WTC11 (cell line): ENCODE data around the gene PHF12.

ENCODE experiments used
- CREB1 ChIP-seq: sonication (generic); formaldehyde crosslinking; IDR thresholded peaks from 2 replicates; pipeline ENCODE4 v1.8.0; 2023; ENCODE audit warnings: mild to moderate bottlenecking, missing genetic modification reagents
- JUN ChIP-seq: sonication (generic); formaldehyde crosslinking; IDR thresholded peaks from 2 replicates; pipeline ENCODE4 v1.8.0; 2023; ENCODE audit warnings: mild to moderate bottlenecking, missing genetic modification reagents
- TF ChIP-seq, protein P1 (sequence below): sonication (generic); formaldehyde crosslinking; IDR thresholded peaks from 2 replicates; pipeline ENCODE4 v1.8.1; 2022; ENCODE audit warnings: mild to moderate bottlenecking, moderate library complexity, missing genetic modification reagents
- TF ChIP-seq, protein P2 (sequence below): sonication (generic); formaldehyde crosslinking; IDR thresholded peaks from 2 replicates; pipeline ENCODE4 v1.8.0; 2022; ENCODE audit warnings: mild to moderate bottlenecking, missing genetic modification reagents
- TF ChIP-seq, protein P3 (sequence below): sonication (generic); formaldehyde crosslinking; IDR thresholded peaks from 2 replicates; pipeline ENCODE4 v1.8.0; 2022; ENCODE audit warnings: mild to moderate bottlenecking, missing genetic modification reagents
- TF ChIP-seq, protein P4 (sequence below): fragments of 200-600 bp; IDR thresholded peaks from 2 replicates; pipeline ENCODE4 v1.8.0; 2022; ENCODE audit warnings: antibody characterized with exemption

DNA sequence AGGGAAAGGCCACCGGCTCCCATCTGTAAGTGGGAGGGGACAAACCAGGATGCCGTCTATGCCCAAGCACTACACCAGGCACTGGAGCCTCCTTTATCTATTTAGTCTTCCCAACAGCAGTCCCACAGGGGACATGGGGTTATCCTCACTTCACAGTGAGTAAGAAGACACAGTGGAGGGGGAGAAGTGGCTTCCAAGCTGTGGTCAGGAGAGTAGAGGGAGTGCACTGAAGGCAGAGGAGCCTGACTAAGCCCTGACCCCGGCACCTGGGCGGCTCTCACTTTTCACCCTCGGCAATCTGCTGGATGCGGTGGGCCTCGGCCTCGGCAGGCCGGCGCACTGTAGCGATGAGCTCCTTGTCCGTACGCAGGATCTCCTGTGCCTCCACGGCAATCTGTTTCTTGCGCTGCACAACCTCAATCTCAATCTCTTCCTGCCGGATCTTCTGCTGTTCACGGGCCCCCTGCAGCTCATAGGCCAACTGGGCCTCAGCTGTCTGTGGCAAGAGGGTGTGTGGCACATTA, 69.7 kb downstream of the PHF12 start:
- TF ChIP-seq, protein P1, sequence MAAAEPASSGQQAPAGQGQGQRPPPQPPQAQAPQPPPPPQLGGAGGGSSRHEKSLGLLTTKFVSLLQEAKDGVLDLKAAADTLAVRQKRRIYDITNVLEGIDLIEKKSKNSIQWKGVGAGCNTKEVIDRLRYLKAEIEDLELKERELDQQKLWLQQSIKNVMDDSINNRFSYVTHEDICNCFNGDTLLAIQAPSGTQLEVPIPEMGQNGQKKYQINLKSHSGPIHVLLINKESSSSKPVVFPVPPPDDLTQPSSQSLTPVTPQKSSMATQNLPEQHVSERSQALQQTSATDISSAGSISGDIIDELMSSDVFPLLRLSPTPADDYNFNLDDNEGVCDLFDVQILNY: no peak
- TF ChIP-seq JUN (CRISPR knock-in tag) (no peak), CREB1 (CRISPR knock-in tag) (no peak)
- TF ChIP-seq, protein P2, sequence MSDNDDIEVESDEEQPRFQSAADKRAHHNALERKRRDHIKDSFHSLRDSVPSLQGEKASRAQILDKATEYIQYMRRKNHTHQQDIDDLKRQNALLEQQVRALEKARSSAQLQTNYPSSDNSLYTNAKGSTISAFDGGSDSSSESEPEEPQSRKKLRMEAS (CRISPR knock-in tag): no peak
- TF ChIP-seq, protein P3, sequence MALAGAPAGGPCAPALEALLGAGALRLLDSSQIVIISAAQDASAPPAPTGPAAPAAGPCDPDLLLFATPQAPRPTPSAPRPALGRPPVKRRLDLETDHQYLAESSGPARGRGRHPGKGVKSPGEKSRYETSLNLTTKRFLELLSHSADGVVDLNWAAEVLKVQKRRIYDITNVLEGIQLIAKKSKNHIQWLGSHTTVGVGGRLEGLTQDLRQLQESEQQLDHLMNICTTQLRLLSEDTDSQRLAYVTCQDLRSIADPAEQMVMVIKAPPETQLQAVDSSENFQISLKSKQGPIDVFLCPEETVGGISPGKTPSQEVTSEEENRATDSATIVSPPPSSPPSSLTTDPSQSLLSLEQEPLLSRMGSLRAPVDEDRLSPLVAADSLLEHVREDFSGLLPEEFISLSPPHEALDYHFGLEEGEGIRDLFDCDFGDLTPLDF (CRISPR knock-in tag): no peak
- TF ChIP-seq, protein P4, sequence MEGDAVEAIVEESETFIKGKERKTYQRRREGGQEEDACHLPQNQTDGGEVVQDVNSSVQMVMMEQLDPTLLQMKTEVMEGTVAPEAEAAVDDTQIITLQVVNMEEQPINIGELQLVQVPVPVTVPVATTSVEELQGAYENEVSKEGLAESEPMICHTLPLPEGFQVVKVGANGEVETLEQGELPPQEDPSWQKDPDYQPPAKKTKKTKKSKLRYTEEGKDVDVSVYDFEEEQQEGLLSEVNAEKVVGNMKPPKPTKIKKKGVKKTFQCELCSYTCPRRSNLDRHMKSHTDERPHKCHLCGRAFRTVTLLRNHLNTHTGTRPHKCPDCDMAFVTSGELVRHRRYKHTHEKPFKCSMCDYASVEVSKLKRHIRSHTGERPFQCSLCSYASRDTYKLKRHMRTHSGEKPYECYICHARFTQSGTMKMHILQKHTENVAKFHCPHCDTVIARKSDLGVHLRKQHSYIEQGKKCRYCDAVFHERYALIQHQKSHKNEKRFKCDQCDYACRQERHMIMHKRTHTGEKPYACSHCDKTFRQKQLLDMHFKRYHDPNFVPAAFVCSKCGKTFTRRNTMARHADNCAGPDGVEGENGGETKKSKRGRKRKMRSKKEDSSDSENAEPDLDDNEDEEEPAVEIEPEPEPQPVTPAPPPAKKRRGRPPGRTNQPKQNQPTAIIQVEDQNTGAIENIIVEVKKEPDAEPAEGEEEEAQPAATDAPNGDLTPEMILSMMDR: no peak
